ENCODE measurements around the gene SSB.

GRCh38 chr2:169797601-169798000 lies 1.1 kb upstream of the SSB start:
- no peak for TF ChIP-seq CTCF (conservative IDR thresholded peaks at IDR 0.05)
- TF ChIP-seq ZFX (IDR thresholded peaks at IDR 0.05): no peak
